ENCODE data around the gene EPHB2. TPM values are rescaled to one million over a fixed set of nuclear protein-coding genes. Genes with fewer than 3 reads are reported as not detected.

Gene EPHB2
- total and polyA plus RNA-seq, 2 of the 4 experiments (the other 2 are of a cell fraction): 52.3 to 58.8 TPM

DNA sequence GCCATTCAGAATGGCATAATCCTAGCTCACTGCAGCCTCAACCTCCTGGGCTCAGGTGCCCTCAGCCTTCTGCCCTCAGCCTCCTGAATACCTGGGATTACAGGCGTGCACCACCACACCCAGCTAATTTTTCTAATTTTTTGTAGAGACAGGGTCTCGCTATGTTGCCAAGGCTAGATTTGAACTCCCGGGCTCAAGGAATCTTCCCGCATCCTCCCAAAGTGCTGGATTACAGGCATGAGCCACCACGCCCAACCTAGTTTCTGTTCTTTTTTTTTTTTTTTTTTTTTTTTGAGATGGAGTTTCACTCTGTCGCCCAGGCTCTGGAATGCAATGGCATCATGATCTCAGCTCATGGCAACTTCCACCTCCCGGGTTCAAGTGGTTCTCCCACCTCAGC, 153.1 kb downstream of the EPHB2 start:
- intact Hi-C loops (cut with micrococcal nuclease): no loop called here

More for the DNA sequence above, 153.1 kb downstream of the EPHB2 start:
- in situ Hi-C loops (cut with MboI; ENCODE audit: low sequenced_read_pairs) (no loop called here), dilution Hi-C loops (cut with HindIII; ENCODE audit: low sequenced_read_pairs, unreplicated experiment) (no loop called here)
- Histone ChIP-seq H3K27ac (ENCODE audit: insufficient read depth, low read length) (no peak overlapping the region), H2BK20ac (ENCODE audit: low read depth, low read length) (no peak overlapping the region), H4K20me1 (ENCODE audit: insufficient read depth, low read length) (peaks cover 17% of the 10 kb centered on the region; the same call in 1 of the 2 replicates), H4K91ac (ENCODE audit: insufficient read depth, low read depth, low read length) (no peak overlapping the region), H3K56ac (ENCODE audit: extremely low read depth, insufficient read depth, low read length) (no peak overlapping the region), H3K4me3 (ENCODE audit: insufficient read depth, low read depth, low read length) (no peak overlapping the region), H3K9ac (ENCODE audit: low read depth, low read length) (no peak overlapping the region), H3K9me3 (ENCODE audit: control insufficient read depth, insufficient read depth, low read length) (peaks cover 8% of the 10 kb centered on the region), H3K9me1 (ENCODE audit: insufficient read depth, low read length) (peaks cover 6% of the 10 kb centered on the region; the same call in 1 of the 2 replicates), H2AK9ac (replicated peaks; ENCODE audit: low read depth, low read length, poor library complexity) (no peak overlapping the region), H2BK5ac (ENCODE audit: low read depth, low read length, poor library complexity, severe bottlenecking) (no peak overlapping the region), H3K4me1 (ENCODE audit: control insufficient read depth, insufficient read depth, low read length) (peaks cover 7% of the 10 kb centered on the region), H4K5ac (ENCODE audit: low read depth, low read length) (no peak overlapping the region), H2AFZ (replicated peaks; ENCODE audit: low read length, poor library complexity) (no peak overlapping the region), H3K4me2 (ENCODE audit: low read depth, low read length) (no peak overlapping the region), H3K4ac (ENCODE audit: low read depth, low read length) (no peak overlapping the region), H3K14ac (replicated peaks; ENCODE audit: low read depth, low read length) (no peak overlapping the region), H2BK120ac (ENCODE audit: low read depth, low read length) (no peak overlapping the region), H2AK5ac (ENCODE audit: low read depth, low read length) (no peak overlapping the region), H3K23ac (ENCODE audit: low read depth, low read length) (no peak overlapping the region), H3K79me1 (ENCODE audit: low read depth in 1 of 2, low read length in 2 of 2) (peaks cover 4 to 22% of the 10 kb centered on the region in 2 experiments; a peak in 3 of 4 replicates), H2BK15ac (ENCODE audit: low read depth, low read length) (no peak overlapping the region), H3K18ac (ENCODE audit: low read depth, low read length) (no peak overlapping the region), H3K27me3 (ENCODE audit: control insufficient read depth, insufficient read depth, low read length) (no peaks in the 10 kb centered on the region), H4K8ac (ENCODE audit: low read depth in 2 of 2, low read length in 2 of 2) (no peak overlapping the region), H3K36me3 (ENCODE audit: control insufficient read depth, insufficient read depth, low read length) (peaks cover 35% of the 10 kb centered on the region)
- ATAC-seq (ENCODE audit: low read depth) (no peak), DNase-seq (no peak)
- no peak for TF ChIP-seq CHD1 (IDR thresholded peaks at IDR 0.05; ENCODE audit: low read depth, low read length)
- no peak for TF ChIP-seq NFE2L2 (IDR thresholded peaks at IDR 0.05; ENCODE audit: low read depth, low read length)
- TF ChIP-seq MAFK (IDR thresholded peaks at IDR 0.05; ENCODE audit: low read depth, low read length): no peak
- TF ChIP-seq SMC3 (IDR thresholded peaks at IDR 0.05; ENCODE audit: low read depth, low read length): no peak
- no peak for TF ChIP-seq MAZ (IDR thresholded peaks at IDR 0.05; ENCODE audit: borderline replicate concordance, low read depth, low read length)
- POLR2A ChIA-PET (ENCODE audit: unreplicated experiment): no interaction called here
- CTCF ChIA-PET: no interaction called here
- 100% methylated on average over 1 of the region's 7 CpGs; no CpG with 5 or more reads in 1 of the 2 experiments for WGBS, 2 experiments (ENCODE audit: extremely low coverage in 2 of 2, insufficient read length in 1 of 2)
- no TSS peak for BruUV-seq (replicated peaks)

All from IMR-90 (cell line).